Measurements from ENCODE around the gene MOCS1.

DNA sequence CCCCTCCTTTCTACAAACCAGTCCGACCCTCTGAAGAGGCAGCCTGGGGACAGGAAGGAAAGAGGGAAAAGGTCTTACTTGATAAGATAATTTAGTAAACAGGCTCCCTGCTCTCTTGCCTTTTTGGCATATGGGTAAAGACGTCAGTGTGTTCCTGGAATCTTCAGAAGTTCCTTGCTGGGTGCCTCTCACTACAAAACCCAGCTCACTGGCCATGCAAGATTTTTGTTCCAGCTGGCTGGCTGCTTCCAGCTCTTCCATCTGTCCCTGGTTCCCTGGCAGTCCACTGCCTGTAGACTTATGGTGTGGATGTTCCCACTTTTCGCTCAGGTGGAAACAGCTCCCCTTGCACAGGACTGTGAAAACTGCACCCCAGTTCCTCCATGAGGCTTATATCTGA lies 57.4 kb downstream of the MOCS1 start:
- TF ChIP-seq, protein P1, sequence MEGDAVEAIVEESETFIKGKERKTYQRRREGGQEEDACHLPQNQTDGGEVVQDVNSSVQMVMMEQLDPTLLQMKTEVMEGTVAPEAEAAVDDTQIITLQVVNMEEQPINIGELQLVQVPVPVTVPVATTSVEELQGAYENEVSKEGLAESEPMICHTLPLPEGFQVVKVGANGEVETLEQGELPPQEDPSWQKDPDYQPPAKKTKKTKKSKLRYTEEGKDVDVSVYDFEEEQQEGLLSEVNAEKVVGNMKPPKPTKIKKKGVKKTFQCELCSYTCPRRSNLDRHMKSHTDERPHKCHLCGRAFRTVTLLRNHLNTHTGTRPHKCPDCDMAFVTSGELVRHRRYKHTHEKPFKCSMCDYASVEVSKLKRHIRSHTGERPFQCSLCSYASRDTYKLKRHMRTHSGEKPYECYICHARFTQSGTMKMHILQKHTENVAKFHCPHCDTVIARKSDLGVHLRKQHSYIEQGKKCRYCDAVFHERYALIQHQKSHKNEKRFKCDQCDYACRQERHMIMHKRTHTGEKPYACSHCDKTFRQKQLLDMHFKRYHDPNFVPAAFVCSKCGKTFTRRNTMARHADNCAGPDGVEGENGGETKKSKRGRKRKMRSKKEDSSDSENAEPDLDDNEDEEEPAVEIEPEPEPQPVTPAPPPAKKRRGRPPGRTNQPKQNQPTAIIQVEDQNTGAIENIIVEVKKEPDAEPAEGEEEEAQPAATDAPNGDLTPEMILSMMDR (IDR thresholded peaks at IDR 0.05; ENCODE audit: low read depth, low read length): no peak
- TF ChIP-seq POLR2A (IDR thresholded peaks at IDR 0.05; ENCODE audit: extremely low read depth, insufficient read length): no peak

All from NB4 (cell line).